ENCODE measurements around the gene VAPB.

GRCh38 chr20:58467572-58468527, 78.8 kb downstream of the VAPB start:
- TF ChIP-seq PRDM15 (CRISPR knock-in tag; IDR thresholded peaks at IDR 0.05) (no peak), CTCF (IDR thresholded peaks at IDR 0.05) (no peak), MLX (CRISPR knock-in tag; IDR thresholded peaks at IDR 0.05) (no peak), ARID4B (CRISPR knock-in tag; IDR thresholded peaks at IDR 0.05; ENCODE audit: borderline replicate concordance) (no peak), PREB (CRISPR knock-in tag; IDR thresholded peaks at IDR 0.05; ENCODE audit: borderline replicate concordance) (no peak), NR2C2 (CRISPR knock-in tag; IDR thresholded peaks at IDR 0.05) (no peak), SMAD3 (CRISPR knock-in tag; IDR thresholded peaks at IDR 0.05; ENCODE audit: borderline replicate concordance) (no peak)

Measured in WTC11 (cell line).